ENCODE results near the gene LRRC8C. TPM values are rescaled to one million over a fixed set of nuclear protein-coding genes. Genes with fewer than 3 reads are reported as not detected.

LRRC8C gene
- total RNA-seq, 6 donors from 2014 or later = 5.2 to 12.5 (median 11.6) TPM

DNA sequence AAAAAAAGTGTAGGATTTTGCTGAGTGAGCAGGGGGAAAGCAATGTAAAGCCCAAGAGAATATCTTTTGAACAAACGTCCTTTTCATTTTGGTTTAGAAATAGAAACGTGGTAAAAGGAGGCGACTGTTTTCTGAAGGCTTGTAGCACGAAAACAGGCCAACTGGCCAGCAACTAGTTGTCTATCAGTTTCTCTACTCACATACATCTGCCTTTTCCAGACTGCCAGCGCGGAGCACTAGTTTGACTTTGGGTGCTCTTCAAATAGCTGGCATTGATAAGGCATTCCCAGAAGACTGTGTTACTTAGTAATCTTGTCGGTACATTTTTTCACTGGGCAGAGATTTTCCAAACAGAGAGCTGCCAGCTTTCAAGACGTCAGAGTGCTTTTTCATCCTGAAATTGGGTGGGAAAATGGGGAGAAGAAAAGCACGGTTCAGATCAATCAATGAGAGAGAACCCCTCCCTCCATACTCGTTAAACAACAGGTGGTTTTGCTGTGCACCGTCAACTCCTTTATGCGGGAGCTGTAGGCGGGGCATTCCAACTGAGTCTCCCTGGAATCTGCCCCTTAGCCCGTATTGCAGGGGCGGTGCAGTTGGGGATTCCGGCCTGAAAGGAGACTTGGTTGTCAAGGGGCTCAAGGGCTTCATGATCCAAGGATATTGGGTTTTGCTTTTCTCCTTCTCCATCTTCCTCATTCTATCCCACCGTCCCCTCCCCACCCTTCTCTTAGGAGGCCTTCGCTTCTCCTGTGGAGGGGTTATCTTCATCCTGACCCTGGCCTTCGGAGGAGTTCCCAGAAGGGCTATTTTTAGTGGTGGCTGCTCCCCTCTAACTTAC lies 884 bp upstream of the LRRC8C start:
- DNase-seq = no peak
- no peak for ATAC-seq (ENCODE audit: low FRiP score in 2 of 2)
- peaks cover 12 to 36% (median 24%) of the 10 kb centered on the region in 4 donors for H3K4me1 ChIP-seq
- H3K36me3 ChIP-seq = no peaks in the 10 kb centered on the region
- WGBS, 2 donors = 34 to 40% methylated on average over 18 to 19 of the region's 19 CpGs
- H3K4me3 ChIP-seq = peak overlapping the region; percentile 61 to 92 (median 85)
- peak overlapping the region; percentile 81 to 96 (median 94) for H3K27ac ChIP-seq
- H3K27me3 ChIP-seq = no peaks in the 10 kb centered on the region
- no peaks in the 10 kb centered on the region for H3K9me3 ChIP-seq
- TF ChIP-seq POLR2AphosphoS5 (IDR thresholded peaks at IDR 0.05) (no peak), POLR2A (IDR thresholded peaks at IDR 0.05) (no peak), EP300 (IDR thresholded peaks at IDR 0.05) (no peak)
- TF ChIP-seq, protein P1, sequence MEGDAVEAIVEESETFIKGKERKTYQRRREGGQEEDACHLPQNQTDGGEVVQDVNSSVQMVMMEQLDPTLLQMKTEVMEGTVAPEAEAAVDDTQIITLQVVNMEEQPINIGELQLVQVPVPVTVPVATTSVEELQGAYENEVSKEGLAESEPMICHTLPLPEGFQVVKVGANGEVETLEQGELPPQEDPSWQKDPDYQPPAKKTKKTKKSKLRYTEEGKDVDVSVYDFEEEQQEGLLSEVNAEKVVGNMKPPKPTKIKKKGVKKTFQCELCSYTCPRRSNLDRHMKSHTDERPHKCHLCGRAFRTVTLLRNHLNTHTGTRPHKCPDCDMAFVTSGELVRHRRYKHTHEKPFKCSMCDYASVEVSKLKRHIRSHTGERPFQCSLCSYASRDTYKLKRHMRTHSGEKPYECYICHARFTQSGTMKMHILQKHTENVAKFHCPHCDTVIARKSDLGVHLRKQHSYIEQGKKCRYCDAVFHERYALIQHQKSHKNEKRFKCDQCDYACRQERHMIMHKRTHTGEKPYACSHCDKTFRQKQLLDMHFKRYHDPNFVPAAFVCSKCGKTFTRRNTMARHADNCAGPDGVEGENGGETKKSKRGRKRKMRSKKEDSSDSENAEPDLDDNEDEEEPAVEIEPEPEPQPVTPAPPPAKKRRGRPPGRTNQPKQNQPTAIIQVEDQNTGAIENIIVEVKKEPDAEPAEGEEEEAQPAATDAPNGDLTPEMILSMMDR (IDR thresholded peaks at IDR 0.05) = no peak

DNA sequence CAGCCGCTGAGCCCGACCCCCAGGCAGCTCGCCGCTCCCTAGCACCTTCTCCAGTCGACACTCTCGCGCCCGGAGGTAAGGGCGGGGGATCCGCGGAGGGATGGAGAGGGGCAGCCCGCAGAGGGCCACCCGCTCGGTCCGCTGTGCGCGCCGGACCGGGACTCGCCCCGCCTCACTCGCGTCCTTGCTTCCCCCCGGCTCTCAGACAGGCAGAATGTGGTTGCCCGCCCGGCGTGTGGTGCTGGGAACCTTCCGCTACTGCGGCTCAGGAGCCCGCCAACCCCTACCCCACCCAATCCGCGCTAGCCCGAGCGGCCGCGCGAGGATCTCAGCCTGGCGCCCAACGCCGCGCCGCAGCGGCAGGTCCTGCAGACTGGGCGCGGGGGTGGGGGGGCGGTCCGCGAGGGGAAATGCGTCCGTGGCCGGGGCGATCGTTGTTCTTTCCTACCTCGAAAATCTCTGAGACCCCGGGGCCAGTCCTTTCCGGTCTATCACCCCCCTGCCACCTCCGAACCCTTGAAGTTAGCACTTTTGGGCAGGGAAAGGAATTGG lies 404 bp downstream of the LRRC8C start:
- DNase-seq (peak; percentile 56 to 92), ATAC-seq (ENCODE audit: low FRiP score in 2 of 2) (peak; percentile 74 to 83)
- no peaks in the 10 kb centered on the region for H3K9me3 ChIP-seq
- H3K27me3 ChIP-seq = no peaks in the 10 kb centered on the region
- H3K4me3 ChIP-seq = peak overlapping the region; percentile 81 to 94 (median 90)
- 0 to 1% methylated on average over 4 to 30 of the region's 57 CpGs for WGBS, 2 donors
- TF ChIP-seq POLR2AphosphoS5 (IDR thresholded peaks at IDR 0.05) = no peak
- TF ChIP-seq, protein P1 (IDR thresholded peaks at IDR 0.05) = no peak
- TF ChIP-seq EP300 (IDR thresholded peaks at IDR 0.05) = no peak
- TF ChIP-seq POLR2A (IDR thresholded peaks at IDR 0.05) = peak in 1 of 4 donors; percentile 26
- no peaks in the 10 kb centered on the region for H3K36me3 ChIP-seq
- peaks cover 12 to 36% (median 25%) of the 10 kb centered on the region in 4 donors for H3K4me1 ChIP-seq
- peak overlapping the region; percentile 81 to 96 (median 94) for H3K27ac ChIP-seq

DNA sequence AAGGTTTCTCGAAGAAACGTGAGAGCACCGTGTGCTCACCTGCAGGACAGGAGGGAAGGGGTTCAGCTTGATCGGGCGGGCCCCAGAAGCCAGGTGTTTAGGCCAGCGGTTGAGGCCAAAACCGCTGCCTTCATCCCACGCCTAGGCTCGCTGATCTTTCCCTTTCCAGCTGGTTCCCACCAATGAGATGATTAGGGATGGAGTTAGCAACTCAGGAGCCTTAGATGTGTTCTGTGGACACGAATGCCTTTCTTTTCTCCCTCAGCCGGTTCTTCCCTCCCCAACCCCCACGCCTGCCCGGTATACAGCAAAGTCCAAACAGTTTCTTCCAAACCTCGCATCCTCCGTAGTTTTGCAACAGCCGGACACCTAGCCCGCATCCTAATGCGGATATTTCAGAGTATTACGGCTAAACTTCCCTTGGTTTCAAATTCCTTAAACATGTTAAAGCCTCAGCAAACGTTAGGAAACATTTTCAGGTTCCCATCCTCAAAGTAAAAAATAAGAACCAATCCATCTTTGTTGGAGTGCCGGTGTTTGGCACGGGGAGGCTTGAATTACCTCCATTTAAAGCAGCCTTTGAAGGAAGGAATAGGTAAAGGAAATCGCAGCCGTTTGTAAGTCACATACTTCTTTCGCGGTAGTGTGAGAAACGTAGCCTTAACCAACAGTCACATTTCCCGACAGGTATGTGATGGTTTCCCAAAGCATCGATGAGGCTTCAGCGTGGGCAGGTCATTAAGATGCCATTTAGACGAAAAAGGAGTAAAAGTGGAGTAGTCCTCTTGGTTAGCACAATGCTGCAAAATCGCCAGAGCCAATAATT lies 1.1 kb downstream of the LRRC8C start:
- Histone ChIP-seq H3K4me1 (peaks cover 12 to 36% (median 25%) of the 10 kb centered on the region in 4 donors), H3K9me3 (no peaks in the 10 kb centered on the region), H3K4me3 (peak overlapping the region; percentile 81 to 94 (median 90)), H3K27me3 (no peaks in the 10 kb centered on the region), H3K36me3 (no peaks in the 10 kb centered on the region), H3K27ac (peak overlapping the region; percentile 81 to 96 (median 94))
- TF ChIP-seq POLR2AphosphoS5 (IDR thresholded peaks at IDR 0.05) (no peak), EP300 (IDR thresholded peaks at IDR 0.05) (no peak)
- ATAC-seq (ENCODE audit: low FRiP score in 2 of 2) (peak in 1 of 2 donors; percentile 34), DNase-seq (no peak)
- 6 to 8% methylated on average over 31 to 32 of the region's 32 CpGs for WGBS, 2 donors

DNA sequence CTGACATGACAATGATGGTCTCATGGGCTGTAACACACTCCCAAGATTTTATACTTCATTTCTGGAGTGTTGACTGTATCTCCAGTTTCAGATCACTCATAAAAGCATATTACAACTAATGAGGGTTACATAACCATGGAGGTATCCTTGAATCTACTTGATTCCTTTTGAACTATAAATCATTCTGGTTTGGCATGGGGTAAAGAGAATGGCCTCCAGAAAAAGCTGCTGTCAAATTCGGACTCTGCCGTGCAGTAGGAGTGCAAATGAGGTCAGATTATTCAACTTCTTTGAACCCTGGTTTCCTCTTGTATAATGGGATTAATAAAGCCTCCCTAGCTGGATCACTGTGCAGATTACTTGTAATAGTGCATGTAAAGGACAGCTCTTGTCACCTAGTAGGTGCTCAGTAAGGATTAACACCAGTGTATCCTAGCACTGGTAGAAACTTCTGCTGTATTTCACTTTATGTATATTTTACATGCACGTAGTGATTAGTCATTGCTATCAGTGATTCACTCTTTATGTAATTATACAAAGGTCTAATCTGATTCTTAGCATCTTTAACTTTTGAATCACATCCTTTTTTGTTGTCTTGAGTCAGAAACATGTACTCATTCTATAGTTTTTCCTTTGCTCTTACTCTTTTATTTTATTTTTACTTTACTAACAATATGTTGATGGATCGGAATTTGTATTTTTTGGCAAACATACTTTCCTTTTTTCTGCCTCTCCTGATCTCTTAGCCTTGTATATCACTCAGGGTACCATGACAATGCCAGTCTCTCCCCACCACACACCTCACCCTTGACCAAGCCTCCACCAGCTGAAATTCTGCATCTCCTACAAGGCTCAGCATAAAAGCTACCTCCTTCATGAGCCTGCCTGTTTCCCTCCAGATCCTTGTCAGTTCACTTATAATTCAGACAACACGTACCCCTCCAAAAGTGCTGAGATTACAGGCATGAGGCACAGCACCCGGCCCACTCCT lies 3.2 kb downstream of the LRRC8C start:
- ATAC-seq (ENCODE audit: low FRiP score in 2 of 2) (no peak), DNase-seq (no peak)
- no peak overlapping the region for H3K4me3 ChIP-seq
- no peaks in the 10 kb centered on the region for H3K36me3 ChIP-seq
- TF ChIP-seq POLR2AphosphoS5 (IDR thresholded peaks at IDR 0.05) (no peak), POLR2A (IDR thresholded peaks at IDR 0.05) (no peak), EP300 (IDR thresholded peaks at IDR 0.05) (no peak)
- TF ChIP-seq, protein P1 (IDR thresholded peaks at IDR 0.05) = no peak
- WGBS, 2 donors = 65 to 78% methylated on average over 6 of the region's 6 CpGs
- H3K9me3 ChIP-seq = no peaks in the 10 kb centered on the region
- peak overlapping the region in 1 of 4 donors; percentile 31 for H3K27ac ChIP-seq
- H3K27me3 ChIP-seq = no peaks in the 10 kb centered on the region
- H3K4me1 ChIP-seq = peaks cover 12 to 36% (median 25%) of the 10 kb centered on the region in 4 donors

Data from upper lobe of left lung (tissue), 6 donors.